NB4 (cell line): ENCODE results near the gene MAGI2.
A peak's percentile ranks its signal among the peaks of the same experiment; 100 is the strongest.

Source experiments
- POLR2A ChIP-seq: IDR thresholded peaks from 2 replicates; pipeline ENCODE4 v1.6.1; 2011; ENCODE audit warnings: mild to moderate bottlenecking; ENCODE audit not compliant: insufficient read length; ENCODE audit errors: extremely low read depth
- TF ChIP-seq, protein P1 (sequence below): IDR thresholded peaks from one replicate; pipeline ENCODE4 v1.5.1; 2012; ENCODE audit warnings: low read depth, low read length

DNA sequence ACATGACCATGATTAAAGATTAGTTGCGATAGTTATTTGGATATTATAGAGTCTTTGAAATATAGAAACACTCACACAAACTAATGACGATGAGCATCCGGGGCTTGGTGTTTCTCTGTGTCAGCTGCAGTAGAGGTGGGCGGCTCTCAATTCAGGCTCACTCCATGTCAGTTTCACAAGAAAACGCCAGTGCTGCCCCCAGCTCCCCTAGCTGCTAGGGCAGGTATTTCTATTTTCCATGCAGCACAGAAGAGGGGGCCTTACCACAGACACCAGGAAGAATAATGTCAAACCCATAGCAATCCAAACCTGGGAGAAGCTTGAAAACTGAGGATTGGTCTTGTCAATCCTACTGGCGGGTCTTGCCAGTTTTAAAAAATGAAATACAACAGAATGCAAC is 1457.8 kb downstream of the MAGI2 start:
- TF ChIP-seq, protein P1, sequence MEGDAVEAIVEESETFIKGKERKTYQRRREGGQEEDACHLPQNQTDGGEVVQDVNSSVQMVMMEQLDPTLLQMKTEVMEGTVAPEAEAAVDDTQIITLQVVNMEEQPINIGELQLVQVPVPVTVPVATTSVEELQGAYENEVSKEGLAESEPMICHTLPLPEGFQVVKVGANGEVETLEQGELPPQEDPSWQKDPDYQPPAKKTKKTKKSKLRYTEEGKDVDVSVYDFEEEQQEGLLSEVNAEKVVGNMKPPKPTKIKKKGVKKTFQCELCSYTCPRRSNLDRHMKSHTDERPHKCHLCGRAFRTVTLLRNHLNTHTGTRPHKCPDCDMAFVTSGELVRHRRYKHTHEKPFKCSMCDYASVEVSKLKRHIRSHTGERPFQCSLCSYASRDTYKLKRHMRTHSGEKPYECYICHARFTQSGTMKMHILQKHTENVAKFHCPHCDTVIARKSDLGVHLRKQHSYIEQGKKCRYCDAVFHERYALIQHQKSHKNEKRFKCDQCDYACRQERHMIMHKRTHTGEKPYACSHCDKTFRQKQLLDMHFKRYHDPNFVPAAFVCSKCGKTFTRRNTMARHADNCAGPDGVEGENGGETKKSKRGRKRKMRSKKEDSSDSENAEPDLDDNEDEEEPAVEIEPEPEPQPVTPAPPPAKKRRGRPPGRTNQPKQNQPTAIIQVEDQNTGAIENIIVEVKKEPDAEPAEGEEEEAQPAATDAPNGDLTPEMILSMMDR, result peak; percentile 21
- no peak for TF ChIP-seq POLR2A
